ENCODE results near the gene TTLL13.
"Not testable (repeated sequence)": the region's sequence is repeated elsewhere in the genome, so short reads cannot be mapped to it uniquely, and the experiment has no call there.

Gene TTLL13

GRCh38 chr15:90239371-90239770 is 10.0 kb upstream of the TTLL13 start:
- no peak for DNase-seq (ENCODE audit: low read depth)

- DNase-seq (ENCODE audit: low read depth): no peak
Observed at GRCh38 chr15:90240856-90241255, 8.5 kb upstream of the TTLL13 start.

GRCh38 chr15:90241343-90242192 is 7.8 kb upstream of the TTLL13 start:
- DNase-seq (ENCODE audit: low read depth): no peak

GRCh38 chr15:90243943-90244639 is 5.3 kb upstream of the TTLL13 start:
- no peak for DNase-seq (ENCODE audit: low read depth)

- no peak for DNase-seq (ENCODE audit: low read depth)
Observed at GRCh38 chr15:90248789-90249202, 560 bp upstream of the TTLL13 start.

GRCh38 chr15:90257776-90258175 is 8.4 kb downstream of the TTLL13 start:
- DNase-seq (ENCODE audit: low read depth): no peak

- DNase-seq (ENCODE audit: low read depth): no peak
Observed at GRCh38 chr15:90259524-90259923, 10.2 kb downstream of the TTLL13 start.

GRCh38 chr15:90260731-90261130 is 11.4 kb downstream of the TTLL13 start:
- DNase-seq (ENCODE audit: low read depth): not testable (repeated sequence)

GRCh38 chr15:90261811-90262210 is 12.5 kb downstream of the TTLL13 start:
- no peak for DNase-seq (ENCODE audit: low read depth)

- DNase-seq (ENCODE audit: low read depth): no peak
Observed at GRCh38 chr15:90262426-90262825, 13.1 kb downstream of the TTLL13 start.

GRCh38 chr15:90264671-90265070 is 15.3 kb downstream of the TTLL13 start:
- DNase-seq (ENCODE audit: low read depth): no peak

- DNase-seq (ENCODE audit: low read depth): peak; percentile 68
Observed at GRCh38 chr15:90265271-90266060, 16.1 kb downstream of the TTLL13 start, which contains the start of gene NGRN. TSS of gene NGRN (plus strand) at chr15:90265672. CDS start at chr15:90265713, 41 bp downstream.

- DNase-seq (ENCODE audit: low read depth): no peak
Observed at GRCh38 chr15:90266061-90266431, 16.7 kb downstream of the TTLL13 start.

- DNase-seq (ENCODE audit: low read depth): no peak
Observed at GRCh38 chr15:90266485-90266884, 17.1 kb downstream of the TTLL13 start.

- no peak for DNase-seq (ENCODE audit: low read depth)
Observed at GRCh38 chr15:90268415-90268814, 19.1 kb downstream of the TTLL13 start.

- no peak for DNase-seq (ENCODE audit: low read depth)
Observed at GRCh38 chr15:90270502-90271150, 21.3 kb downstream of the TTLL13 start.

GRCh38 chr15:90271459-90272166 is 22.3 kb downstream of the TTLL13 start:
- DNase-seq (ENCODE audit: low read depth): no peak

- not testable (repeated sequence) for DNase-seq (ENCODE audit: low read depth)
Observed at GRCh38 chr15:90278467-90278866, 29.1 kb downstream of the TTLL13 start.

- not testable (repeated sequence) for DNase-seq (ENCODE audit: low read depth)
Observed at GRCh38 chr15:90280743-90281142, 31.4 kb downstream of the TTLL13 start.

GRCh38 chr15:90281637-90282036 is 32.3 kb downstream of the TTLL13 start:
- not testable (repeated sequence) for DNase-seq (ENCODE audit: low read depth)

GRCh38 chr15:90286678-90287077 is 37.3 kb downstream of the TTLL13 start:
- DNase-seq (ENCODE audit: low read depth): no peak

Data from GM04504 (cell line).